Measurements from ENCODE around the gene WDR81. TPM values are rescaled to one million over a fixed set of nuclear protein-coding genes. Genes with fewer than 3 reads are reported as not detected.

Gene WDR81
- total RNA-seq, 1 donor from 2014 or later, result 13.4 TPM

GRCh38 chr17:1755827-1756262 is 31.3 kb downstream of the WDR81 start:
- Mint-ChIP-seq H3K4me3 (ENCODE audit: unreplicated experiment) (no peak overlapping the region), H3K9me3 (ENCODE audit: unreplicated experiment) (no peaks in the 10 kb centered on the region), H3K27me3 (ENCODE audit: unreplicated experiment) (peaks cover 9% of the 10 kb centered on the region), H3K36me3 (ENCODE audit: unreplicated experiment) (no peaks in the 10 kb centered on the region), H3K27ac (ENCODE audit: unreplicated experiment) (no peak overlapping the region), H3K4me1 (ENCODE audit: low read depth, unreplicated experiment) (no peaks in the 10 kb centered on the region)
- DNase-seq, result no peak
- no peak for TF ChIP-seq CTCF (IDR thresholded peaks at IDR 0.05; ENCODE audit: partially characterized antibody, unreplicated experiment)

GRCh38 chr17:1758807-1759206 is 34.3 kb downstream of the WDR81 start:
- H3K4me3 Mint-ChIP-seq (ENCODE audit: unreplicated experiment), result no peak overlapping the region
- H3K27ac Mint-ChIP-seq (ENCODE audit: unreplicated experiment), result no peak overlapping the region
- peaks cover 10% of the 10 kb centered on the region for H3K27me3 Mint-ChIP-seq (ENCODE audit: unreplicated experiment)
- no peaks in the 10 kb centered on the region for H3K36me3 Mint-ChIP-seq (ENCODE audit: unreplicated experiment)
- H3K4me1 Mint-ChIP-seq (ENCODE audit: low read depth, unreplicated experiment), result peaks cover 6% of the 10 kb centered on the region
- no peak for TF ChIP-seq CTCF (IDR thresholded peaks at IDR 0.05; ENCODE audit: partially characterized antibody, unreplicated experiment)
- DNase-seq, result no peak
- no peaks in the 10 kb centered on the region for H3K9me3 Mint-ChIP-seq (ENCODE audit: unreplicated experiment)

- no peaks in the 10 kb centered on the region for H3K36me3 Mint-ChIP-seq (ENCODE audit: unreplicated experiment)
- H3K4me1 Mint-ChIP-seq (ENCODE audit: low read depth, unreplicated experiment), result peaks cover 12% of the 10 kb centered on the region
- H3K4me3 Mint-ChIP-seq (ENCODE audit: unreplicated experiment), result no peak overlapping the region
- H3K9me3 Mint-ChIP-seq (ENCODE audit: unreplicated experiment), result no peaks in the 10 kb centered on the region
- TF ChIP-seq CTCF (IDR thresholded peaks at IDR 0.05; ENCODE audit: partially characterized antibody, unreplicated experiment), result no peak
- H3K27ac Mint-ChIP-seq (ENCODE audit: unreplicated experiment), result no peak overlapping the region
- no peak for DNase-seq
- H3K27me3 Mint-ChIP-seq (ENCODE audit: unreplicated experiment), result peaks cover 10% of the 10 kb centered on the region
These were observed 35.0 kb downstream of the WDR81 start for GRCh38 chr17:1759529-1759928.

- H3K27me3 Mint-ChIP-seq (ENCODE audit: unreplicated experiment), result peaks cover 6% of the 10 kb centered on the region
- no peak overlapping the region for H3K27ac Mint-ChIP-seq (ENCODE audit: unreplicated experiment)
- no peak for TF ChIP-seq CTCF (IDR thresholded peaks at IDR 0.05; ENCODE audit: partially characterized antibody, unreplicated experiment)
- DNase-seq, result no peak
- no peaks in the 10 kb centered on the region for H3K9me3 Mint-ChIP-seq (ENCODE audit: unreplicated experiment)
- H3K4me1 Mint-ChIP-seq (ENCODE audit: low read depth, unreplicated experiment), result peaks cover 13% of the 10 kb centered on the region
- no peaks in the 10 kb centered on the region for H3K36me3 Mint-ChIP-seq (ENCODE audit: unreplicated experiment)
- H3K4me3 Mint-ChIP-seq (ENCODE audit: unreplicated experiment), result peak overlapping the region; percentile 34
These were observed 37.9 kb downstream of the WDR81 start for GRCh38 chr17:1762233-1762900.

All from glutamatergic neuron (in vitro differentiated cells).